Right lung (tissue), 10 donors: ENCODE data around the gene BOK. TPM values are rescaled to one million over a fixed set of nuclear protein-coding genes. Genes with fewer than 3 reads are reported as not detected.
"Not testable (repeated sequence)": the region's sequence is repeated elsewhere in the genome, so short reads cannot be mapped to it uniquely, and the experiment has no call there.

Experiments
- DNase-seq, 2 donors: peaks; one replicate each; pipeline ENCODE4 v3.0.0-alpha.2; 2013
- long read RNA-seq, 8 donors: transcript quantifications; one replicate each; lab custom pipeline, GENCODE V29; 2026
- polyA plus RNA-seq, 5 donors: library from polyadenylated mRNA; unstranded; fragments of 120-200 nt; gene quantifications; one replicate each; pipeline versions ENCODE4 v1.2.1 to v1.2.3, GENCODE V29; 2013; ENCODE audit warnings: inconsistent platforms in 1 of 5, low replicate concordance in 1 of 5; ENCODE audit not compliant: insufficient read length in 5 of 5, insufficient read depth in 1 of 5

BOK gene, protein sequence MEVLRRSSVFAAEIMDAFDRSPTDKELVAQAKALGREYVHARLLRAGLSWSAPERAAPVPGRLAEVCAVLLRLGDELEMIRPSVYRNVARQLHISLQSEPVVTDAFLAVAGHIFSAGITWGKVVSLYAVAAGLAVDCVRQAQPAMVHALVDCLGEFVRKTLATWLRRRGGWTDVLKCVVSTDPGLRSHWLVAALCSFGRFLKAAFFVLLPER
- 10 to 100 TPM; 14.8 to 35.3 (median 21.5) TPM for polyA plus RNA-seq
- long read RNA-seq, donor 1, transcript BOK-201 (5 exons, 2,657 nt) = major isoform, 8 of 23 reads
- long read RNA-seq, donor 1, partial matches to known transcripts = 15 of 23 reads
- long read RNA-seq, donor 1, other reads (novel, unspliced or antisense) = 0 of 23 reads
- long read RNA-seq, donor 2, transcript BOK-201 (5 exons, 2,657 nt) = major isoform, 12 of 21 reads
- long read RNA-seq, donor 2, partial matches to known transcripts = 9 of 21 reads
- long read RNA-seq, donor 2, other reads (novel, unspliced or antisense) = 0 of 21 reads
- long read RNA-seq, donor 3, transcript BOK-201 (5 exons, 2,657 nt) = major isoform, 8 of 33 reads
- long read RNA-seq, donor 3, partial matches to known transcripts = 25 of 33 reads
- long read RNA-seq, donor 3, other reads (novel, unspliced or antisense) = 0 of 33 reads
- long read RNA-seq, donor 4, partial matches to known transcripts = 36 of 48 reads
- long read RNA-seq, donor 4, other reads (novel, unspliced or antisense) = 11 of 48 reads
- long read RNA-seq, donor 5, transcript BOK-201 (5 exons, 2,657 nt) = major isoform, 10 of 20 reads
- long read RNA-seq, donor 5, partial matches to known transcripts = 10 of 20 reads
- long read RNA-seq, donor 5, other reads (novel, unspliced or antisense) = 0 of 20 reads
- long read RNA-seq, donor 6, transcript BOK-201 (5 exons, 2,657 nt) = major isoform, 15 of 15 reads
- long read RNA-seq, donor 6, partial matches to known transcripts = 0 of 15 reads
- long read RNA-seq, donor 6, other reads (novel, unspliced or antisense) = 0 of 15 reads
- long read RNA-seq, donor 7, transcript BOK-201 (5 exons, 2,657 nt) = major isoform, 5 of 5 reads
- long read RNA-seq, donor 7, partial matches to known transcripts = 0 of 5 reads
- long read RNA-seq, donor 7, other reads (novel, unspliced or antisense) = 0 of 5 reads
- long read RNA-seq, donor 8, partial matches to known transcripts = 0 of 1 reads
- long read RNA-seq, donor 8, other reads (novel, unspliced or antisense) = 0 of 1 reads

DNA sequence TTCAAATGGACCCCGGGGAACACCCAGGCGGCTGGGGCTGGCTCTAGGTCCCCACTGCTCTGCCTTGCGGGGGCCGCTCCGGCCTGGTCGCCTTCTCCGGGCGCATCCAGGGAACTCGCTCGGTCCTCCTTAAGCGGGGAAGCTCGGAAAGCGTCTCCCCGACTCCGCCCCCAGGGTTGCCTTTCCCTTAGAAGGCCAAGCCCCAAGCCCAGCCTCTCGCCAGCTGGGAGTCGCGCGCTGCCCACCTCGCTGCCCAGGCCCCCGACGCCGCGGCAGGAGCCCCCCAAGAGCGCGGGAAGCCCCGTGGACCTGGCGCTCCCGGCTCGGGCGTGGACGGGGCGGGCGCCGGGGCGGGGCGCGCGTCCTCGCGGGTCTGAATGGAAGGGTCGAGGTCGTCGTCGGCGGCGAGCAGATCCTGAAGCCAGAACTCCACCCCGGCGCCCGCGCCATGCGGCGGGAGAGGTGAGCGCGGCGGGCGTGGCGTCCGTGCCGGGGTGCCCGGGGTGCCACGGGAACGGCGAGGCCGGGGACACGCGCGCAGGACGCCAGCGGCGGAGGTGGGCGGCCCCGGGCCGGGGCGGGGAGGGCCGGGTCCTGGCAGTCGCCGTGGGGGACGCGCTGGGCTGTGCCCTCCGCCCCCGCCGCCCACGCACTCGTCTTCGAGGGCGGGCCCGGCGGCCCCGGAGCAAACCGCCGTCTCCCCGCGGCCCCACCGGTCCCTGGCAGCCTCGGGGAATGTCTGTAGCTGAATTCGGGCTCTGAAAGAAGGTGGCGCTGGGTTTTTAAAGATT, at the start of gene BOK:
BOK (plus strand) TSS at position 214 of the 791 bp plus-strand sequence. CDS start 739 bp downstream, outside the sequence.
- peak in 1 of 2 donors; percentile 46 for DNase-seq

DNA sequence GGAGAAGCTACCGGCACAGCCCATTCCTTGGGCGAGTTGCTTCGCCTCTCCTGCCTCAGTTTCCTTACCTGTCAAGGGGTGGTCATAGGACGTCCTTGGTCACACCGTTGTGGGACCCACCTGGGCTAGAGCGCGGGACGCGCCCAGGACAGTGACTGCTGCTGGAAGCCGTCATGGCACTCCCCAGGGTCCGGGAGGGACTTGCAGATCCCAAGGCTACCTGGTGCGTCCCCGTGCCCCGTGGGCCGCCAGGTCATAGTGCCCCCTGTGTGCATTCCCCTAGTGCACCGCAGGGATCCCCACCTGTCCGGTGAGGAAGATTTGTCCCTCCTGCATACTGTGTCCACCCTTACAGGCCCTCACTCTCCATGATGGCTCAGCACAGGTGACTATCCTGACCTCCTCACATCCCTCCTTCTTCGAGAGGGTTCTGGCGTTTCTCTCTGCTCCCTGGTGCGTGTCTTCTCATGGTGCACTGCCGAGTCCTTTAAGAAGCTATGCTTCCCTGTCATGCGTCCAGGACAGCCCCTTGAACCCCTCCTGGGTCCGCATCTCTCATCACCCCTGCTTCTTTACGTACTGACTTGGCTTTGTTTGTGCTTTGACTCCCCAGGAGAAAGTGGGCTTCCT, 49.3 kb upstream of the BOK start:
- DNase-seq = no peak

DNA sequence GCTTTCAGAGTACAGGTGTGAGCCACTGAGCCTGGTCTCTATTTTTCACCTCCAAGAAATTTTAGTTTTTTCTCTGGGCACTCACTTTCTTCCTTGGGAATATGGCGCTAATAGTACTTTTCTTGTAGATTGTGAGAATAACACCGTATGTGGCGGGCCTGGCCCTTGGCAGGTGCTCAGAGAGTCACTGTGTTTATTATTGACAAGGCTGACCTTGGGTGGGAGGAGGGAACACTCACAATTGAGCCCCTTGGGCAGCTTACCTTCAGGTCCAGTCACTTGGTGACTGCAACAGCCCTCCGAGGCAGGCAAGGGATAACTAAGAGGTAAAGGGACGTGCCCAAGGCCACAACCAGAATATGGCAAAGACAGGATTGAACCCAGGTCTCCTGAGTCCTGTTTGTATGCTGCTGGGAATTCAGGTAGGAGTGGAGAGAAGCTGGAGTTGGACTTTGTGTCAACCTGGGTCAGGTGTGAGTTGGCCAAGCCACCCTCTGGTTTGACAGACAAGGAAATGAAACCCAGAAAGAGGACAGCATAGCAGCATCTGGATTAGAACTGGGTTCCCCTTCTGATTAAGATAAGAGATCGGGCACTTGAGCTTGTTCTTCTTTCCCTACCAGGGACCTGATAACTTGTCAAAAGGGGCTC, 47.3 kb upstream of the BOK start:
- DNase-seq = no peak

DNA sequence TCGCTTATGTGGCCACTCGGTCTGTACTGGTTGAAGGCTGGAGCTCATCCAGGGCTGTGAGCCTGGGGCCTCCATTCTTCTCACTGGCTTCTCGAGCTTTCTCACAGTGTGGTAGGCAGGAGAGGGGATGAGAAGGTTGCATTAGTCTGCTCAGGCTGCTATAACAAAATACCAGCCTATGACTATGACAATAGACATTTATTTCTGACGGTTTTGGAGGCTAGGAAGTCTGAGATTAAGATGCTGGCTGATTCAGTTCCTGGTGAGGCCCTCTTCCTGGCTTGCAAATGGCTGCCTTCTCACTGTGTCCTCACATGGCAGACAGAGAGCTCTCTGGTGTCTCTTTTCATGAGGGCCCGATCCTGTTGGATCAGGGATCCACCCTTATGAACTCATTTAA, 44.0 kb upstream of the BOK start:
- no peak for DNase-seq

DNA sequence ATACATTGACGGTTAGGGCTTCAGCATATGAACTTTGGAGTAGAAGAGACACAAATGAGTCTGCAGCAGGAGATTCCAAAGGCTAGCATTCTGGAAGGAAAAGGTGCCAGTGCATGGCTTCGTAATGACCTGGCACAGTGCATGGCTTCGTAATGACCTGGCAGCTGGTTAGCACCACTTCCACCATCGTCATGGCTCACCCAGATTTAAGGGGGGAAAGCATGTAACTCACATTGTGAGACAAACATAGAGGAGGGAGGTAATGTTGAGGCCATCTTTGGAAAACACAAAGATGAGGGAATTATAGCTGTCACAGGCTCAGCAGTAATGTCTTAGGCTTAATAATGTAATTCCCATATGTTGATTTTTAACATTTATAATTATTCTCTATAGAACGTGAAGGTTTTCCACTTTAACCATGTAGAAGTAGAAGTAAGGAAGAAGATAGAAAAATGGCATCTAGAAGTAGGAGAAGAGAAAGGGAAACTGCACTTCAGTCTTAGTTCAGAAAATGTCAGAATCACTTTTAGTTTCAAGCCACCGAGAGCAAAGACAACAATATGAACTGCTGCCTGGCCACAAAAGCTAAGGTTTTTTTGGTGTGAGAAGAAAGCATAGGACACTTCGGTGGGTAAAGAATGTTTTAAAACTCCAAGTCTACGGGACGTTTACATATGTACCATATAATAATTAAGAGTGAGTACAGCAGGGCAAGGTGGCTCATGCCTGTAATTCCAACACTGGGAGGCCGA, 43.4 kb upstream of the BOK start:
- no peak for DNase-seq

DNA sequence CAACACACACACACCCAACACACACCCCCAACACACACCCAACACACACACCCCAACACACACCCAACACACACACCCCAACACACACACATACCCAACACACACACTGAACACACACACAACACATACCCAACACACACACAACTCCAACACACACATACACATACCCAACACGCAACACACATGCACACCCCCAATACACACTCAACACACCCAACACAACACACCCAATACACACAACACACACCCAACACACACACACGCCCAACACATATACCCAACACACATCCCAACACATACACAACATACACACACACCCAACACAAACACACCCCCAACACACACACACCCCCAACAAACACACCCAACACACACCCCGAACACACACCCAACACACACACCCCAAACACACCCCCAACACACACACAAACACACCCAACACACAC, 42.0 kb upstream of the BOK start:
- DNase-seq = no peak

DNA sequence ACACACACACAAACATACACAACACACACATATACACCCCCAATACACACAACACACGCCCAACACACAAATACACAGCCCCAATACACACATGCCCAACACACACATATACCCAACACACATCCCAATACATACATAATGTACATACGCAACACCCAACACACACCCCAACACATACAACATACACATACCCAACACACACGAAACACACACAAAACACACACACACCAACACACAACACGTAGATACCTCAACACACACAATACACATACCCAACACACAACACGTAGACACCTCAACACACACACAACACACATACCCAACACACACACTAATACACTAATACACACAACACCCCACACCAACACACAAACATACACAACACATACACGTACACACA, 41.2 kb upstream of the BOK start:
- no peak for DNase-seq

DNA sequence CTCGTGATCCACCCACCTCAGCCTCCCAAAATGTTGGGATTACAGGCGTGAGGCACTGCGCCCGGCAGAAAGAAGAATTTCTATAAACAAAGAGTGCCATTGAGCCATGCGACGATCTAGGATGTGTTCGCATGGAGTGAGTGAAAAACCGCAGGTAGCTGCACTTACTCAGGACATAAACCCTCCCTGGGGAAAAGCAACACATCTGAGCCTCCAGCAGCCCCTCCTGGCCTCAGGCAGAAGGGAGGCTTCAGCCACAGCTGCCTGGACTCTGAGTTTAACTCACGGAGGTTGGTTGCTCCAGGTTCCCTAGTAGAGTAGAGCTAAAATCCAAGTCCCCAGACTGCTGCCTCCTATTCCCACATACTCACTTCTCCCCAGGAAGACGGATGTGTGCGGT, 38.9 kb upstream of the BOK start:
- no peak for DNase-seq

DNA sequence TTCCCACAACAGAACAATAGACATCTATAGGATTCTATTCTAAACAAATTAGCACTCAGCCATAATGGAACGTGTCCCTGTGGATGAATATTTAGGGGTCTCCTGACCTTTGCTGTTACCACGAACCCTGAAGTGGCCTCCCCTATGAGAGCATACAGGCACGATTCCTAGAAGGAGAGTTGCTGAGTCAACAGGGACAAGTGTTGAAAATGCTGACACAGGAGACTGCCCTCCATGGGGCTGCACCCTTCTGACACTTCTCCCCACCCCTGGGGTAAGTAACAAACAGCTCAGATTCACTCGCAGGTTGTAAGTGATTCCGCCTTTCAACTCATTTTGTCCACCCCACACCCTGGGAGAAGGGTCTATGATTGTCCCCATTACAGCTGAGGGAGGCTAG, 36.1 kb upstream of the BOK start:
- no peak for DNase-seq

DNA sequence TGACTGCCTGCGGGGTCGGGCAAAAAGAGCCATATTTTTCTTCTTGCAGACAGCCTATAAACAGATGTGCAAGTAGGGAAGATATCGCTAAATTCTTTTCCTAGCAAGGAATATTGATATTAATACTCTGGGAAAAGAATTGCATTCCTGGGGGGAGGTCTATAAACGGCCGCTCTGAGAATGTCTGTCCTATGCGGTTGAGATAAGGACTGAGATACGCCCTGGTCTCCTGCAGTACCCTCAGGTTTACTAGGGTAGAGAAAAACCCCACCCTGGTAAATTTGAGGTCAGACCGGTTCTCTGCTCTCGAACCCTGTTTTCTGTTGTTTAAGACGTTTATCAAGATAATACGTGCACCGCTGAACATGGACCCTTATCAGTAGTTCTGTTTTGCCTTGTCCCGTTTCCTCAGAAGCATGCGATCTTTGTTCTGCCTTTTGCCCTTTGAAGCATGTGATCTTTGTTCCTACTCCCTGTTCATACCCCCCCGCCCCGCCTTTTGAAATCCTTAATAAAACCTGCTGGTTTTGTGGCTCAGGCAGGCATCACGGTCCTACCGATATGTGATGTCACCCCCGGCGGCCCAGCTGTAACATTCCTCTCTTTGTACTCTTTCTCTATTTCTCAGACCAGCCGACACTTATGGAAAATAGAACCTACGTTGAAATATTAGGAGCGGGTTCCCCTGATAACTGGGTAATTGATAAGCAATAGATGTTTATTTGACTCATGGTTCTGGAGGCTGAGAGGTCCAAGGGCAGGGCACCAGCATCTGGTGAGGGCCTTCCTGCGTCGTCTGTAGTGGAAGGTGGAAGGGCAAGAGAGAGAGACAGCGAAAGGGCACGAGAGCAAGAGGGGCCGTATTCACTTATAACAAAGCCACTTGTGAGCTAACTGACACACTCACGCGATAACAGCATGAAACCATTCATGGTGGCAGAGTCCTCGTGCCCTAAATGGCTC, 32.4 kb upstream of the BOK start:
- DNase-seq = not testable (repeated sequence)

DNA sequence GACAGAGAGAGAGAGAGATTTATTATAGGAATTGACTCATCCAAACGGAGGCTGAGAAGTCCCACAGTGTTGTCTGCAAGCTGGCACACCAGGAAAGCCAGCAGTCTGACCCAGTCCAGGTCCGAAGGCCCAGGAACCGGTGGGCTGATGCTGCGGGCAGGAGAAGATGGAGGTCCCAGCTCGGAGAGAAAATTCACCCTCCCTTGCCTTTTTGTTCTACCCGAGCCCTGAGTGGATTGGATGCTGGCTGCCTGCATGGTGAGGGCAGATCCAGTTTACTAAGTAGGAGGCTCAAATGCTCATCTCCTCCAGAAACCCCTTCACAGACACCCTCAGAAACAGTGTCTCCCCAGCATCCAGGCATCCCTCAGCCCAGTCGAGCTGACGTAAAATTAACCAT, 28.0 kb upstream of the BOK start:
- DNase-seq = no peak

DNA sequence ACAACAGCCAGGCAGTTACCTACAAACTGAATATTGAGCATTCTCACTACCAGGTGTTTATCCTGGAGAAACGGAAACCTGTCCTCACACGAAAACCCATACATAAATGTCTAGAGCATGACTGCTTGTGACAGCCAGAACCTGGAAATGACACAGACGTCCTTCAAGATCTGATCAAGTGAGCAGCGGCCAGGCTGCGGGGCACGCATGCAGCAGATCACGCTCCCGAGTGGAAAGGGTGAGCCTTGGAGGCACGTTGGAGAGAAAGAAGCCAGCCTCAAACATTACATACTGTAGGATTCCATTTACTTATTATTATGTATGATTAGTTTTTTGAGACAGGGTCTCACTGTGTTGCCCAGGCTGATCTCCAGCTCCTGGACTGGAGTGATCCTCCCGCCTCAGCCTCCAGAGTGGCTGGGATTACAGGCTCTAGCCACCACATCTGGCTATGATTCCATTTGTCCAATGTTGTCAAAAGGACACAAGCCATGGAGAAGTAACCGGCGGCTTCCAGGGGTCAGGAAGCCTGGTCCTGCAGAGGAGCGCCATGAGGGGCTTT, 27.3 kb upstream of the BOK start:
- DNase-seq = no peak

DNA sequence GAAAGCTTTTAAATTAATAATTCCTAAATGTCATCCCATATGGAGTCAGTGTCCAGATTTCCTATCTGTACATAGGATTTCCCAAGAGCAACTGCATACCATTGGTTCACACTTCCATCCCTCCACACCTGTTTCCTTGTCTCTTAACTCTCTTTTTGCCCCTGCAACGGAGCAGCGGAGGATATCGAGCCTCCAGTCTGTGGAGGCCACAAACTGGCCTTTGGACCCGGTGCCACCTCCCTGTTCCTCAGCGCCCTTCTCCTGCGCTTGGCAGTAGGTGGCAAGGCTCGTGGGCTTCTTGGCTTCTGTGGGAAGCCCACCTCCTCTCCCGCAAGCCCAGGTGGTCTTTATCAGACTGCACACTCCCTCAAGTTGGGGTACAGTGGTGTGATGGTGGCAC, 26.4 kb upstream of the BOK start:
- DNase-seq = no peak

DNA sequence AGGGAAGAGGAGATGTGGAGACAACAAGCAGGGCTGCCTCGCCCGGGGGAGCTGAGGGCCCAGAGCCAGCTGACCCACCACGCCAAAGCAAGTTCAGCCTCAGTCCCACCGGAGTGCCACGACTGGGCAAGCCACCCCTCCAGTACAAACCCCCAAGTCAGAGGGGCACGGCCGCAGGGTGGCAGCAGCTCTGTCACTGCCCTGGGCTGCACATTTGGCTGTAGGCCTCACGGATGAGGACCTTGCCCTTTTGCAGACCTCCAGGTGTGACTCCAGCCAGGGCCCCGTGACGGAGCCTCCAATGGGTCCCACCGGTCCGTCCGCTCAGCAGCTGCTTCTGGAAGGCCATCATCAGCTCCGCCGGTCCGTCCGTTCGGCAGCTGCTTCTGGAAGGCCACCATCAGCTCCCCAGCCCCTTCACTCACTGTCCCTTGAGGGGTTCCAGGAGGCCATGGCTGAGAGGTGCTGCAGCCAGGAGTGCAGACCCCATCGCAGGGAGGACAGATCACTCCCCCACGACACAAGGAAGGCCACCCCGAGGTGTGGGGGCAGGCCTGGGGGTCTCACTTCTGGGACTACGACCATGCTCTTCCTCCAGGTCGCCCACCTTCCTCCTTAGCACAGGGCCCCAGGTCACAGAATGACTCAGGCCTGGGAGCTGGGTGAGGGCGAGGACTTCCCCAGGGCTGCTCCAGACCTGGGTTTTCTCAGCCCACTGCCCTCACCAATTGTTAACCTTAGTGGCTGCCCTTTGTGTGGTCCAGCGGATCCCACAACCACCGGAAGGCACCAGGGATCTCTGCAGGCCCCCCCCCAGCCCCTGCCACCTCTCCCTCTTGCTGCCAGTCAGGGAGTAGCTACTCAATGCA, 25.6 kb upstream of the BOK start:
- no peak for DNase-seq

DNA sequence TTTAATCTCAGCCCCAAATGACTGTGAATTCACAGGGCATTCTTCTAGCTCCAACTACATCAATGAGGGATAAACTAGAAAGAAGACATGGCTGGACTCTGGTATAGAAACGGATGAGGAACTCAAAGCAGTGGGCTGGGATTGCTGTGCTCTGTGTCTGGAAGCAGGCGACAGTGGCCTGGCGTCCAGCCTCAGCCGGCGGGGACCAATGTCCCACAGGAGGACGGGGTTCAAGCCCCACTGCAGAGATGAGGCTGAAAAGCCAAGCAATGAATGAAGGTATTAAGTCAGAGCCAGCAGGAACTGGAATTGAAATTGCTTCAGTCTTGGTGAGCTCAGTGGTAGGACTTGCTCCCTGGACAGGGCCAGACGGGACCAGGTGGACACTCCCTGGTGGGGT, 24.3 kb upstream of the BOK start:
- DNase-seq = no peak

DNA sequence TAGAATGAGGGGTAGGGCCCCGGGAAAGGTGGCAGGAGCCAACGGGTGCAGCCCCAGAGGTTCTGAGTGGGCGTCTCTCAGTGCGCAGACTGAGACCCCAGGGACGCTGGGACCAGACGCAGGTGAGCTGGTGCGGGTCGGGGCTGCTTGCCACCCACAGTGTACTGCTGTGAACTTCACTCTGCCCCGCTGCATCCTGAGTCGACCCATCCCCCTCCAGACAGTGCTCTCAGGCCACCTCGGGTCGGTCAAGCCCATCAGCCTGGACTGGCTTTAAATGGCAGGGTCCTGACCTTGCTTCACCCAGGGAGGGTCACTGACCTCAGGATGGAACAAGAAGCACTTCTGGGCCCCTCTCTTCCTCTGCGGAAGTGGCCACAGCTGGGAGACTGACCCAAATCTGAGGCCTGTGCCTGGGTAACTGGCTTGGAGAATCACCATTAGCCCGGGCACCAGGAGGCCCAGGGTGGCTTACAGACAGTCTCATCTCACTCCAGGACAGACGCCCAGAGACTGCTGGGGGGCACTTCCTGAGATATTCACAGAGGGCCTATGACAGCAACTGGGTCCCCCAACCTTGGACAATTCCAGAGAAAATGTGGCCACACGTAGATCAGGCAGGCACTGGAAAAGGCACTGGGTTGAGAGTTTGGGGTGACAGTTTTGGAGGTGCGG, 23.7 kb upstream of the BOK start:
- no peak for DNase-seq
